ENCODE measurements around the gene DGCR2.
A peak's percentile ranks its signal among the peaks of the same experiment; 100 is the strongest.

DGCR2 gene

GRCh38 chr22:19125474-19126308 is 3.5 kb upstream of the DGCR2 start:
- no peak overlapping the region for H3K27ac ChIP-seq (ENCODE audit: low read depth, low read length)
- no peaks in the 10 kb centered on the region for H3K27me3 ChIP-seq (ENCODE audit: insufficient read depth, low read length)
- no peak overlapping the region for H3K9ac ChIP-seq (ENCODE audit: low read depth, low read length)
- no peaks in the 10 kb centered on the region for H3K9me3 ChIP-seq (ENCODE audit: insufficient read depth, low read depth, low read length)
- H3K4me1 ChIP-seq (ENCODE audit: insufficient read depth, low read length) = peaks cover 9% of the 10 kb centered on the region; the same call in 1 of the 2 replicates
- WGBS = 86% methylated on average over 21 of the region's 21 CpGs
- H3K36me3 ChIP-seq (ENCODE audit: insufficient read depth, low read length) = no peaks in the 10 kb centered on the region
- H3K4me3 ChIP-seq (ENCODE audit: low read length) = no peak overlapping the region

GRCh38 chr22:19125011-19125410 is 2.8 kb upstream of the DGCR2 start:
- Histone ChIP-seq H3K9ac (ENCODE audit: low read depth, low read length) (no peak overlapping the region), H3K4me1 (ENCODE audit: insufficient read depth, low read length) (peaks cover 15% of the 10 kb centered on the region; the same call in 1 of the 2 replicates), H3K27ac (ENCODE audit: low read depth, low read length) (no peak overlapping the region), H3K4me3 (ENCODE audit: low read length) (no peak overlapping the region), H3K36me3 (ENCODE audit: insufficient read depth, low read length) (peaks cover 3% of the 10 kb centered on the region; the same call in 1 of the 2 replicates), H3K27me3 (ENCODE audit: insufficient read depth, low read length) (no peaks in the 10 kb centered on the region), H3K9me3 (ENCODE audit: insufficient read depth, low read depth, low read length) (no peaks in the 10 kb centered on the region)
- 93% methylated on average over 11 of the region's 11 CpGs for WGBS

- 75% methylated on average over 4 of the region's 4 CpGs for WGBS
- peaks cover 15% of the 10 kb centered on the region; the same call in 1 of the 2 replicates for H3K4me1 ChIP-seq (ENCODE audit: insufficient read depth, low read length)
- peaks cover 5% of the 10 kb centered on the region; the same call in 1 of the 2 replicates for H3K36me3 ChIP-seq (ENCODE audit: insufficient read depth, low read length)
- H3K9ac ChIP-seq (ENCODE audit: low read depth, low read length) = no peak overlapping the region
- H3K4me3 ChIP-seq (ENCODE audit: low read length) = no peak overlapping the region
- H3K27ac ChIP-seq (ENCODE audit: low read depth, low read length) = no peak overlapping the region
- H3K27me3 ChIP-seq (ENCODE audit: insufficient read depth, low read length) = no peaks in the 10 kb centered on the region
- no peaks in the 10 kb centered on the region for H3K9me3 ChIP-seq (ENCODE audit: insufficient read depth, low read depth, low read length)
Measured at GRCh38 chr22:19124377-19124776, 2.2 kb upstream of the DGCR2 start.

- Histone ChIP-seq H3K27ac (ENCODE audit: low read depth, low read length) (no peak overlapping the region), H3K4me1 (ENCODE audit: insufficient read depth, low read length) (peaks cover 15% of the 10 kb centered on the region; the same call in 1 of the 2 replicates), H3K9me3 (ENCODE audit: insufficient read depth, low read depth, low read length) (no peaks in the 10 kb centered on the region), H3K4me3 (ENCODE audit: low read length) (no peak overlapping the region), H3K36me3 (ENCODE audit: insufficient read depth, low read length) (peaks cover 8% of the 10 kb centered on the region; the same call in 1 of the 2 replicates), H3K9ac (ENCODE audit: low read depth, low read length) (no peak overlapping the region), H3K27me3 (ENCODE audit: insufficient read depth, low read length) (no peaks in the 10 kb centered on the region)
- 93% methylated on average over 4 of the region's 4 CpGs for WGBS
Measured at GRCh38 chr22:19123936-19124335, 1.7 kb upstream of the DGCR2 start.

- H3K4me3 ChIP-seq (ENCODE audit: low read length) = peak overlapping the region; percentile 66
- WGBS = 16% methylated on average over 27 of the region's 27 CpGs
- peak overlapping the region; percentile 52 for H3K9ac ChIP-seq (ENCODE audit: low read depth, low read length)
- H3K27ac ChIP-seq (ENCODE audit: low read depth, low read length) = 0 out of 2 replicates have a peak overlapping the region, but pooled peaks have one; percentile 12
- peaks cover 15% of the 10 kb centered on the region; the same call in 1 of the 2 replicates for H3K4me1 ChIP-seq (ENCODE audit: insufficient read depth, low read length)
- H3K36me3 ChIP-seq (ENCODE audit: insufficient read depth, low read length) = peaks cover 14% of the 10 kb centered on the region
- no peaks in the 10 kb centered on the region for H3K9me3 ChIP-seq (ENCODE audit: insufficient read depth, low read depth, low read length)
- no peaks in the 10 kb centered on the region for H3K27me3 ChIP-seq (ENCODE audit: insufficient read depth, low read length)
Measured at GRCh38 chr22:19122752-19123492, 710 bp upstream of the DGCR2 start.

DNA sequence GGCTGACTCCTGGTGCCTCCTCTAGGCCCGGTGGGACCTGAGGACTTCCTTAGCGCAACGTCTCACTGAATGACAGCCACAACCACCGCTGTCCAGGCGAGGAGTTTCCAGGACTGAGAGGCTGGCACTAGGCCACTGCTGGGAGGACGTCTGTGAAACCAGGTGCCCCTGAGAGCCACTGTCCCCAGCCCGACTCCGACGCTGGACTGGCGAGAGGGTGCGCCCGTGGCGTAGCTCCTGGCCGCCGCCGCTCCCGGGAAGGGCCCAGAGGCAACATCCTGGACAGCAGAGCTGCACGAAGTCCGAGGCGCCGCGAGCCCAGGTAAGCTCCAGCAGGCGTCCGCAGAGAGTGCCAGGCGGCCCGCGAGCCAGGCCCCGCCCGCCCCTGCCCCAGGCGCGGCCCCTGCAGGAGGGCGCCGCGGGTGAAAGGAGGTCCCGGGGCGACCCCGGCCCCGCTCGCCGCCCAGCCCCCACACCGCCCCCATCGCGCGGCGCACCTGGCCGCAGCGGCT is 525 bp downstream of the DGCR2 start:
- Histone ChIP-seq H3K27me3 (ENCODE audit: insufficient read depth, low read length) (no peaks in the 10 kb centered on the region), H3K27ac (ENCODE audit: low read depth, low read length) (peak overlapping the region; percentile 97), H3K4me1 (ENCODE audit: insufficient read depth, low read length) (peaks cover 15% of the 10 kb centered on the region; the same call in 1 of the 2 replicates), H3K9ac (ENCODE audit: low read depth, low read length) (peak overlapping the region; percentile 96), H3K4me3 (ENCODE audit: low read length) (peak overlapping the region; percentile 95), H3K9me3 (ENCODE audit: insufficient read depth, low read depth, low read length) (no peaks in the 10 kb centered on the region), H3K36me3 (ENCODE audit: insufficient read depth, low read length) (peaks cover 14% of the 10 kb centered on the region)
- under 1% methylated on average over 47 of the region's 47 CpGs for WGBS

DNA sequence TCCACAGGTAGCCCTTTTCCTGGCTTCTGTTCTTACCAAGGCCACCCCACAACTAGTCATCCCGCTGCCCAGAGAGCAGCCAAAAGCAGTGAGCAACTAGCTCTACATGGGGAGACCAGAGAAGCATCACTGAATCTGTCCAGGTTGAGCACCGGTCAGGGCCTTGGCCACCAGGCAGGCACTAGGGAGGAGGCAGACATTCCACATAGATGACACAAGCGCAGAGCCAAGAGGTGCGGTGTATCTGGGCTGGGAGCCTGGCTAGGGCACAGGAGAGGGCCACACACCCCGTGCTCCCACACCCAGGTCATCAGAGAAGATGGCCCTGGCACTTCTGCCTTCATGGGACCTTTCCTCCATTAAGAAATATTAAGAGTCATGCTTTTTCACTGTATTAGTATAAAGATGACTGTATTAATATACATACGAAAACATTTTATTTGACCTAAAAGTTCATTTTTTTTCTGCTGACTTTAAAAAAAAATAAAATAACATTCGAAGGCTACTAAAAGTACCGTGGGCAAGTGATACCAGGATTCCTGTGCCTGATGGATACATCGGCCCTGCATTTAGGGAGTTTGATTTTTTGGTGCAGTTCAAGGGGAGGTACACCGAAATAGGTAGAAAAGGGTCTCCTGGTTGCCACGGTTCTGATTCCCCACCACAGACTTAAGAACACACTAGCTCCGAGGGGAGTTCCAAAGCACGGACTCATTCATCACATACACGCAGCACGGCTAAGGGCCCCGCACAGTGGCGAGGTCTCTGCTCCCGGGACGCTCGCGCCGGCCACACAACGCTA is 1.2 kb downstream of the DGCR2 start:
- H3K4me1 ChIP-seq (ENCODE audit: insufficient read depth, low read length) = peaks cover 15% of the 10 kb centered on the region; the same call in 1 of the 2 replicates
- no peaks in the 10 kb centered on the region for H3K27me3 ChIP-seq (ENCODE audit: insufficient read depth, low read length)
- 23% methylated on average over 23 of the region's 23 CpGs for WGBS
- peak overlapping the region; percentile 76 for H3K9ac ChIP-seq (ENCODE audit: low read depth, low read length)
- peaks cover 14% of the 10 kb centered on the region for H3K36me3 ChIP-seq (ENCODE audit: insufficient read depth, low read length)
- peak overlapping the region; percentile 95 for H3K4me3 ChIP-seq (ENCODE audit: low read length)
- H3K27ac ChIP-seq (ENCODE audit: low read depth, low read length) = peak overlapping the region; percentile 97; the same call in 1 of the 2 replicates
- no peaks in the 10 kb centered on the region for H3K9me3 ChIP-seq (ENCODE audit: insufficient read depth, low read depth, low read length)

- Histone ChIP-seq H3K36me3 (ENCODE audit: insufficient read depth, low read length) (peaks cover 14% of the 10 kb centered on the region), H3K9ac (ENCODE audit: low read depth, low read length) (no peak overlapping the region), H3K27ac (ENCODE audit: low read depth, low read length) (no peak overlapping the region), H3K4me1 (ENCODE audit: insufficient read depth, low read length) (peaks cover 15% of the 10 kb centered on the region; the same call in 1 of the 2 replicates), H3K27me3 (ENCODE audit: insufficient read depth, low read length) (no peaks in the 10 kb centered on the region), H3K4me3 (ENCODE audit: low read length) (no peak overlapping the region), H3K9me3 (ENCODE audit: insufficient read depth, low read depth, low read length) (no peaks in the 10 kb centered on the region)
- WGBS = 90% methylated on average over 8 of the region's 8 CpGs
Measured at GRCh38 chr22:19119949-19120348, 2.3 kb downstream of the DGCR2 start.

DNA sequence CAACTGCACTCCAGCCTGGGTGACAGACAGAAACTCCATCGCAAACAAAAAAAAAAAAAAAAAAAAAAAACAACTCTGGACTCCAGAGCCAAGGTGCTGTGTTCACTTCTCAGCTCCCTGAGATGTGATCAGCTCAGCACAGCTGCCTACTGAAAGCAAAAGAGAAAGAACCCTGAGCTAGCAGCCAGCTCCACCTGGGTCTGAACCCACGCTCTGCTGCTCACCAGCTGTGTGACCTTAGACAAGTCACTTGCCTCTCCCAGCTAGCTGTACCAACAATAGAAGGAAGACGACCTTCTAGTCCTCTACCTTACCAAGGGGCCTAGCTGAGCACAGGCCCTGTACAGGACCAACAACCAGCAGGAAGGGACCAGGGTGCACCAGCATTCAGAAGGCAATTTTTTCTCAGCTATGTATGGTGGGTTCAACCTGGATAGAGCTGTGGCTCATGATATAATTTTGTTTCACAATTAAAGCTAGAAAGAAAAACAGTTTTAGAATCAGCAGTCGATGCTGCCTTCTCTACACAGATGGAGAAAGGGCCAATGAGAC is 3.8 kb downstream of the DGCR2 start:
- Histone ChIP-seq H3K36me3 (ENCODE audit: insufficient read depth, low read length) (peaks cover 14% of the 10 kb centered on the region), H3K27me3 (ENCODE audit: insufficient read depth, low read length) (no peaks in the 10 kb centered on the region), H3K4me1 (ENCODE audit: insufficient read depth, low read length) (peaks cover 15% of the 10 kb centered on the region; the same call in 1 of the 2 replicates), H3K4me3 (ENCODE audit: low read length) (no peak overlapping the region), H3K9ac (ENCODE audit: low read depth, low read length) (no peak overlapping the region), H3K27ac (ENCODE audit: low read depth, low read length) (no peak overlapping the region), H3K9me3 (ENCODE audit: insufficient read depth, low read depth, low read length) (no peaks in the 10 kb centered on the region)
- 96% methylated on average over 4 of the region's 4 CpGs for whole genome bisulfite sequencing

DNA sequence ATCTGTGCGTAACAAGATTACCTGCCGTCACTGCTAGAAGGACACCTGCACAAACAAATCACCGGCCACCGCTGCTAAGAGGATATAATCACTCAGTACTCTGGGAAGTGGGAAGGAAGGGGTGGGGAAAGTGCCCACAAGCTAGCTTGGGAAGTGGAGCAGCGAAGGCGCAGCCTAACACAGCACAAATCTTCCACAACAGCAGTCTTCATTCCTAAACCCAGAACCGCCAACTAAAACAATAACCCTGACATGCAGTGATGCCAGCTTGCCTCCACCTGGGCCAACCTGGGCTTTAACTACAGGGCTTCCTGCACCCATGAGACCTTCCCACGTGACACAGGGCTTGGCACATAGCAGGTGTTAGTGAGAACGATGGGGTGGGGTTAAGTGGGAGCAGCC is 5.1 kb downstream of the DGCR2 start:
- no peaks in the 10 kb centered on the region for H3K27me3 ChIP-seq (ENCODE audit: insufficient read depth, low read length)
- H3K27ac ChIP-seq (ENCODE audit: low read depth, low read length) = no peak overlapping the region
- H3K4me3 ChIP-seq (ENCODE audit: low read length) = no peak overlapping the region
- 93% methylated on average over 9 of the region's 9 CpGs for WGBS
- peaks cover 11% of the 10 kb centered on the region; the same call in 1 of the 2 replicates for H3K4me1 ChIP-seq (ENCODE audit: insufficient read depth, low read length)
- H3K9ac ChIP-seq (ENCODE audit: low read depth, low read length) = no peak overlapping the region
- H3K9me3 ChIP-seq (ENCODE audit: insufficient read depth, low read depth, low read length) = no peaks in the 10 kb centered on the region
- H3K36me3 ChIP-seq (ENCODE audit: insufficient read depth, low read length) = peaks cover 14% of the 10 kb centered on the region
